ENCODE measurements around the gene GRIN1.

The GRIN1 gene

DNA sequence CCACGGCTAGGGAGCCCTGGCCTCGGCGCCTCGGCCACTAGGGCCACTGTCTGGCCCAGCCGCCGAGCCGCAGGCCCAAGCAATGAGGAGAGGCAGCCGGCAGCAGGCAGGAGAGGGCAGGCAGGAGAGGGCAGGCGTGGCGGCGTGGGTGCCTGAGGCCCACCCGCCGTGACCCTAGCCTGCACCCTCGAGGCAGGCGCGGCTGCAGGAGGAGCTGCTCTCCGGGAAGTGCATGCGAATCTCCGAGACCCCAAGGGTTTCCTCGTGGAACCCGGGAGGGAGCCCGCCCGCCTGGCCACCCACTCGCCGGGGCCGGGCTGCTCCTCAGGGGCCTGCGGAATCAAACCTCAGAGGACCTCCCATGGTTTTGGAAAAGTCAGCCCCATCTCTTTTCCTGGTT, 9.3 kb downstream of the GRIN1 start:
- 0 out of 2 replicates have a peak, but pooled peaks cover 4% of the 10 kb centered on the region for H3F3A ChIP-seq (ENCODE audit: low read depth)
- no peak overlapping the region for H2AFZ ChIP-seq (ENCODE audit: low read length)
- no peaks in the 10 kb centered on the region for H3K9me2 ChIP-seq (replicated peaks; ENCODE audit: low read depth, low read length)
- H3K27me3 ChIP-seq (ENCODE audit: insufficient read depth, low read length, poor library complexity, severe bottlenecking), result no peaks in the 10 kb centered on the region
- H3K9ac ChIP-seq (ENCODE audit: low read depth, low read length, poor library complexity, severe bottlenecking), result no peak overlapping the region
- H3K4me2 ChIP-seq (ENCODE audit: low read depth, low read length, poor library complexity, severe bottlenecking), result no peak overlapping the region
- no peaks in the 10 kb centered on the region for H3K9me3 ChIP-seq (ENCODE audit: insufficient read depth, low read depth, low read length)
- no peaks in the 10 kb centered on the region for H3K79me2 ChIP-seq (ENCODE audit: insufficient read depth, low read length)
- H3K4me3 ChIP-seq (ENCODE audit: low read length, poor library complexity, severe bottlenecking), result no peak overlapping the region
- no peaks in the 10 kb centered on the region for H4K20me1 ChIP-seq (ENCODE audit: insufficient read depth, low read length, poor library complexity, severe bottlenecking)
- no peaks in the 10 kb centered on the region for H3K36me3 ChIP-seq (ENCODE audit: insufficient read depth, low read length)
- TF ChIP-seq EZH2phosphoT487 (IDR thresholded peaks at IDR 0.05; ENCODE audit: borderline replicate concordance), result no peak
- TF ChIP-seq, protein P1, sequence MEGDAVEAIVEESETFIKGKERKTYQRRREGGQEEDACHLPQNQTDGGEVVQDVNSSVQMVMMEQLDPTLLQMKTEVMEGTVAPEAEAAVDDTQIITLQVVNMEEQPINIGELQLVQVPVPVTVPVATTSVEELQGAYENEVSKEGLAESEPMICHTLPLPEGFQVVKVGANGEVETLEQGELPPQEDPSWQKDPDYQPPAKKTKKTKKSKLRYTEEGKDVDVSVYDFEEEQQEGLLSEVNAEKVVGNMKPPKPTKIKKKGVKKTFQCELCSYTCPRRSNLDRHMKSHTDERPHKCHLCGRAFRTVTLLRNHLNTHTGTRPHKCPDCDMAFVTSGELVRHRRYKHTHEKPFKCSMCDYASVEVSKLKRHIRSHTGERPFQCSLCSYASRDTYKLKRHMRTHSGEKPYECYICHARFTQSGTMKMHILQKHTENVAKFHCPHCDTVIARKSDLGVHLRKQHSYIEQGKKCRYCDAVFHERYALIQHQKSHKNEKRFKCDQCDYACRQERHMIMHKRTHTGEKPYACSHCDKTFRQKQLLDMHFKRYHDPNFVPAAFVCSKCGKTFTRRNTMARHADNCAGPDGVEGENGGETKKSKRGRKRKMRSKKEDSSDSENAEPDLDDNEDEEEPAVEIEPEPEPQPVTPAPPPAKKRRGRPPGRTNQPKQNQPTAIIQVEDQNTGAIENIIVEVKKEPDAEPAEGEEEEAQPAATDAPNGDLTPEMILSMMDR (conservative IDR thresholded peaks at IDR 0.05; ENCODE audit: low read length), result no peak
- no peaks in the 10 kb centered on the region for H3K4me1 ChIP-seq (ENCODE audit: insufficient read depth, low read length, poor library complexity, severe bottlenecking)

DNA sequence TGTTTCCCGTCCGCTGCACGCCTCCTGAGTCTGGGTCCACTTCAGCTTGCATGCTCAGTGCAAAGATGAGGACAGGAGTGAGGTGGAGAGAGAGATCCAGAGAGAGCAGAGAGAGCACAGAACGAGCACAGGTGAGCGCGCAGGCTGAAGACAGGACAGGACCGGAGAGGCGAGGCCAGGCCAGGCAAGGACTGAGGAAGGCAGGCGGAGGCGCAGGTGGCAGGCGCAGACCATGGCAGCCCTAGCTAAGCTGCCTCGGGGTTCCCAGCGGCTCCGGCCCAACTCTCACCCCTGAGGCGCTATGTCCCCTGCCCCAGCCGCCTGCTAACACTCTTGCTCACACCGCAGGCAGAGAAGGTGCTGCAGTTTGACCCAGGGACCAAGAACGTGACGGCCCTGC, 9.7 kb downstream of the GRIN1 start:
- Histone ChIP-seq H3K27me3 (ENCODE audit: insufficient read depth, low read length, poor library complexity, severe bottlenecking) (no peaks in the 10 kb centered on the region), H3K79me2 (ENCODE audit: insufficient read depth, low read length) (no peaks in the 10 kb centered on the region), H3F3A (ENCODE audit: low read depth) (0 out of 2 replicates have a peak, but pooled peaks cover 4% of the 10 kb centered on the region), H3K36me3 (ENCODE audit: insufficient read depth, low read length) (no peaks in the 10 kb centered on the region), H3K4me3 (ENCODE audit: low read length, poor library complexity, severe bottlenecking) (no peak overlapping the region), H3K4me1 (ENCODE audit: insufficient read depth, low read length, poor library complexity, severe bottlenecking) (no peaks in the 10 kb centered on the region), H3K9ac (ENCODE audit: low read depth, low read length, poor library complexity, severe bottlenecking) (no peak overlapping the region), H3K4me2 (ENCODE audit: low read depth, low read length, poor library complexity, severe bottlenecking) (no peak overlapping the region), H3K9me2 (replicated peaks; ENCODE audit: low read depth, low read length) (no peaks in the 10 kb centered on the region), H3K9me3 (ENCODE audit: insufficient read depth, low read depth, low read length) (no peaks in the 10 kb centered on the region), H2AFZ (ENCODE audit: low read length) (no peak overlapping the region), H4K20me1 (ENCODE audit: insufficient read depth, low read length, poor library complexity, severe bottlenecking) (no peaks in the 10 kb centered on the region)
- TF ChIP-seq EZH2phosphoT487 (IDR thresholded peaks at IDR 0.05; ENCODE audit: borderline replicate concordance), result no peak
- TF ChIP-seq, protein P1 (conservative IDR thresholded peaks at IDR 0.05; ENCODE audit: low read length), result no peak

DNA sequence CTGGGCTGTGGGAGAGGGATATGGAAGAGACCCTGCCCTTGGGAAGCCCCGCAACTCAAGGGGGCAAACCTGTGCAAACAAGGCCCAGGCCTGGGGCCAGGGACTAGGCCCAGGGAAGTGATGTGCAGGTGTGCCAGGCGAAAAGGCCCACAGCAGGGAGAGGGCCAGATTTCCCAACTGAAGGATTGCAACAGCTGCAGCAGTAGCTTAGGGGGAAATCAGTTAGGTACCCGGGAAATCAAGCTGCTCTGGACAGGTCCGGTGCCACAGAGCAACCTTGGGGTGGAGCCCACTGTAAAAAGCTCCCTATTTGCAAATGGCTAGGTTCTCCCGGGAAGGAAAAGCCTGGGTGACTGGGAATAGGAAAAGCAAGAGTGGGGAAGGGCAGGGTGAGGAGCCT, 10.4 kb downstream of the GRIN1 start:
- Histone ChIP-seq H3K9ac (ENCODE audit: low read depth, low read length, poor library complexity, severe bottlenecking) (no peak overlapping the region), H3K4me3 (ENCODE audit: low read length, poor library complexity, severe bottlenecking) (no peak overlapping the region), H3K4me2 (ENCODE audit: low read depth, low read length, poor library complexity, severe bottlenecking) (no peak overlapping the region)

More for the DNA sequence above, 10.4 kb downstream of the GRIN1 start:
- Histone ChIP-seq H3K27me3 (ENCODE audit: insufficient read depth, low read length, poor library complexity, severe bottlenecking) (no peaks in the 10 kb centered on the region), H3K4me1 (ENCODE audit: insufficient read depth, low read length, poor library complexity, severe bottlenecking) (no peaks in the 10 kb centered on the region), H3K9me3 (ENCODE audit: insufficient read depth, low read depth, low read length) (no peaks in the 10 kb centered on the region), H3K36me3 (ENCODE audit: insufficient read depth, low read length) (no peaks in the 10 kb centered on the region), H3F3A (ENCODE audit: low read depth) (0 out of 2 replicates have a peak, but pooled peaks cover 4% of the 10 kb centered on the region), H2AFZ (ENCODE audit: low read length) (no peak overlapping the region), H3K79me2 (ENCODE audit: insufficient read depth, low read length) (no peaks in the 10 kb centered on the region), H3K9me2 (replicated peaks; ENCODE audit: low read depth, low read length) (no peaks in the 10 kb centered on the region), H4K20me1 (ENCODE audit: insufficient read depth, low read length, poor library complexity, severe bottlenecking) (no peaks in the 10 kb centered on the region)
- TF ChIP-seq EZH2phosphoT487 (IDR thresholded peaks at IDR 0.05; ENCODE audit: borderline replicate concordance), result no peak
- TF ChIP-seq, protein P1 (conservative IDR thresholded peaks at IDR 0.05; ENCODE audit: low read length), result no peak
